GM18499 (cell line): ENCODE results near the gene CPSF7.
A peak's percentile ranks its signal among the peaks of the same experiment; 100 is the strongest.
"Not testable (repeated sequence)": the region's sequence is repeated elsewhere in the genome, so short reads cannot be mapped to it uniquely, and the experiment has no call there.

Source experiments
- ATAC-seq: cut with Tn5 transposase; IDR thresholded peaks from one replicate; pipeline ENCODE4 v1.9.1; 2021; ENCODE audit warnings: moderate number of reproducible peaks; ENCODE audit not compliant: insufficient read depth, unreplicated experiment

The CPSF7 gene

GRCh38 chr11:61442616-61443015 lies 12.8 kb upstream of the CPSF7 start:
- ATAC-seq = no peak

DNA sequence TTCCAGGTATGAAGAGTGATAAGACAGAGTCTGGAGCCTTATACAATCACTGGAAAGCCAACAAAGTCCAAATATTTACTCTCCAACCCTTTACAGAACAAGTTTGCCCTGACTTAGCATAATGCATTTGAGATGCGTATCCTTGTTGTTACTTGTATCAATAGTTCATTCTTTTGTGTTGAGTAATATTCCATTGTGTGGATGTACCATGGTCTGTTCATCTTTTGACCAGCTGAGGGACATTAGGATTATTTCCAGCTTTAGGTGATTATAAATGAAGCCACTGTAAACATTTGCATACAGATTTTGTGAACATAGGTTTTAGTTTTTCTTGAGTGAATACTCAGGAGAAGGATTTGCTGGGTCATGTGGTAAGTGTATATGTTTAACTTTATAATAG lies 9.8 kb upstream of the CPSF7 start:
- ATAC-seq = no peak

GRCh38 chr11:61437496-61437895 lies 7.7 kb upstream of the CPSF7 start:
- ATAC-seq = no peak

- ATAC-seq = not testable (repeated sequence)
Observed at GRCh38 chr11:61430839-61431238, 1.1 kb upstream of the CPSF7 start.

GRCh38 chr11:61429346-61429690 lies 457 bp downstream of the CPSF7 start:
- ATAC-seq = peak; percentile 35

GRCh38 chr11:61425367-61426131 lies 4.2 kb downstream of the CPSF7 start:
- no peak for ATAC-seq

DNA sequence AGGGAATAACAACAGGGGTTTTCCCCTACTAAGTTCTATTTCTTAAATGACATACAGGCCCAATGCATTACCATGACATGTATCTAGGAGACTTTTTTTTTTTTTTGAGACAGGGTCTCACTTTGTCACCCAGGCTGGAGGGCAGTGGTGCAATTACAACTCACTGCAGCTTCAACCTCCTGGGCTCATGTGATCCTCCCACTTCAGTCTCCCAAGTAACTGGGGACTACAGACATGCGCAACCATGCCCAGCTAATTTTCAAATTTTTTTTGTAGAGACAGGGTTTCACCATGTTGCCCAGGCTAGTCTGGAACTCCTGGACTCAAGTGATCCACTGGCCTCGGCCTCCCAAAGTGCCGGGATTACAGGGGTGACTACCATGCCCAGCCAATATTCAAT lies 7.5 kb downstream of the CPSF7 start:
- ATAC-seq = no peak

GRCh38 chr11:61418136-61418535 lies 11.6 kb downstream of the CPSF7 start:
- no peak for ATAC-seq

DNA sequence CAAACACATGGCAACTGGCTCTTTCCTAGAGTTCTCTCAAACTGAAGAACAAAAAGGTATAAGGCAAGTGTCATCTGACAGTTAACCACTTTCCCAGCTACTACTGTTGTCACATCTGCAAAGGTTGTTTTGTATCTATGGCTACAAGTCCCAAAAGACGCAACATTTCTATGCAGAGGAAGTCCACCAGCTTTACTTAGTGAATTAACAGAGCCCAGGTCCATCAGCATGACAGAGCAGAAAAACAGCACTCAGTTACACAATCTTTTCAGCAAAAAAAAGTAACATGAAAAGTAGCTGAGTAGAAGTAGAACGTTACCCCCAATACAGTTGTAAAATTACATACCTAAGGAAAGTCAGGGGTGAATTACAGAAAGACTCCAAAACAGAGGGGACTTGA lies 12.1 kb downstream of the CPSF7 start:
- no peak for ATAC-seq

DNA sequence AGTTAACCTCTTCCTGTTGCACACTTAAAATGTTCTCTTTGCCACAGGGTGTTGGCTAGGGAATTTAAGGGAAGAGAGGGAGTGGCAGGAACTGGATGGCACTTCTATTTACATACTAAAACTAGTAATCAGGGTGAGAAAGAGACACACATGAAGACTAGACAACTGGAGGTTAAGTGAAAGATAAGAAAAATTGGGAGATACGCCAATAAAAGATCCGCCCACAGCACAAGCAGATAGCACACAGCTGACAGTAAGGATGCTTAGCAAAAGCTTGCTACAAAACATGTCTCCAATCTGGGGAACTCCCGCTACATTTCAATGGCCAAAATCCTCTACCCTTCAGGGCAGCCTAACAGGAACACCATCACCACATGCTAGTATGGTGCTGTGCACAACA lies 12.8 kb downstream of the CPSF7 start:
- no peak for ATAC-seq

DNA sequence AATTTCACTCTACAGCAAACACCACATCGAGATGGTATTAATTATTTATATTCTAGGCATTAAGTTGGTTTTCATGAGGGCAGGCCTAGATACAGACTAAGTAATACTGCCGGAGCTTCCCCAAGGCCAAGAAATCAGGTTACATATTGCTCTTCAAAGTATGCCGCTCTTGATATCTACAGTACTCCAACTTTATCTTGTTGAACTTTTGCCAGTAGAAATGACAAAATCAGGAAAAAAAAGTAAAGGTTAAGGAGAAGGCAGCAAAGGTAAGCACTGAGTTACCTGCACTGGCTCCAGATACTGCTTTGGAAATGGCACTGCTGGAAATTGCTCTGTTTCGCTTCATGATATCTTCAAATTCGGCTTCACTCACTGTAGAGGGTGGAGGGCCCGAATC lies 14.4 kb downstream of the CPSF7 start:
- ATAC-seq = no peak

DNA sequence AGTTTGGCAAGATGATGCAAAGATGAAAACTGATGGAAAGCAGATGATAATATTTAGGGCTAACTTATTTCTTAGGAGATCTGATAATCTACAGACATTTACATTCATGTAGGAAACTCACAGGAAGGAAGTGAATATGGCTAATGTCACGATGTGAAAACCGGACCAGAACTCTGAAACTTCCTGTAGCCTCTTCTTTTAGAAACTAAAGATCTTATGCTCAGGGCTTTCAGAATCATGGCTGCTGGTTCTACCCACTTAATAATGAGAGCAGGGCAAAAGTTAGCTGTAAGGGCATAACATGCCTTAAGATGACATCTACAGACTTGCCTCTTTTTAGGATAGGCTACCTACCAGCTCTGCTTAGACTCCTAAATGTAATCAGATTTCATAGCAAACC lies 15.2 kb downstream of the CPSF7 start:
- ATAC-seq = no peak

DNA sequence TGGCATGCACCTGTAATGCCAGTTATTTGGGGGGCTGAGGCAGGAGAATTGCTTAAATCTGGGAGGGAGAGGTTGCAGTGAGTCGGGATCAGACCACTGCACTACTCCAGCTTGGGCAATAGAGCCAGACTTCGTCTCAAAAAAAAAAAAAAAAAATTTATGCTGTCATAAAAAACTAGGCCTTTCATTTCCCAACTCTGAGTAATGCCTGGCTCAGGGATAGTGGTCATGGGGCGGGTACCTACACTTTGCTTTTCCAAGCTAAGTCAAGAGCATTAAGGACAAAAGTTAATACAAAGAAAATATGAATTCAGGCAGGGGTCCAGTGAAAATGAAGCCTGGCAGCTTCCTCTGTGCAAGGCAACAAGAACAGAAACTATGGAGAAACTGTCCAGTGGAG lies 16.3 kb downstream of the CPSF7 start:
- no peak for ATAC-seq

- ATAC-seq = no peak
Observed at GRCh38 chr11:61411589-61411988, 18.2 kb downstream of the CPSF7 start.

DNA sequence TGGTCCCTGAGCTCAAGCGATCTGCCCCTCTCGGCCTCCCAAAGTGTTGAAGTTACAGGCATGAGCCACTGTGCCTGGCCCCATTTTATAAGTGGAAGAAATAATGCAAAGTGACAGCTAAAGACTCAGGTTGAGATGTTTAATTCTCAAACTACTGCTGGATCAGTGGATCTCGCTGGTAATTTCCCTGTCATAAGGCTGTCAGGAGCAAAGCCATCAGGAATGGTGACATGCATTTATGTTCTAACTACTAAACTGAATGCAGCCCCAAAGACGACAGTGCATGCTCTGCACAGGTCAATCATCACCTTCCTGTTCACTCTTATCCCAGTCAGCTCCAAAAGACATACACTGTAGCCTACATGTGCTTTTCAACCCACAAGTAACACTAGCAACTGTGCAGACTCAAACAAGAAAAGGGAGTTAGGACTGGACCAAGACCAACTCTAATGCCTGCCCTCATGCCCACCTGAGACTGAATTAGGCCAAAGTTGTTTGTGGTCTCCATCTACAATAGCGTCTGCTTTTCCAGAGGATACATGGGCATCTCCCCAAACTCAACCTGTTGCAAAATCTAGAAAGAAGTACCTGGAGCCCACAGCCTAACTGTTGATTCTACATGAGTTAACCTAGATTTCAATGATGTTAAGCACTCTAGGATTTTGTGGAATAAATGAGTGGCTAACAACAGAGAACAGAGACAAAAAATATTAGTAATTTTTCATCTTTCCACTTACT lies 22.6 kb downstream of the CPSF7 start:
- no peak for ATAC-seq

- no peak for ATAC-seq
Observed at GRCh38 chr11:61406067-61406466, 23.7 kb downstream of the CPSF7 start.

- ATAC-seq = no peak
Observed at GRCh38 chr11:61404641-61405040, 25.1 kb downstream of the CPSF7 start.

GRCh38 chr11:61404103-61404502 lies 25.7 kb downstream of the CPSF7 start:
- no peak for ATAC-seq

- ATAC-seq = no peak
Observed at GRCh38 chr11:61403658-61404057, 26.1 kb downstream of the CPSF7 start.

DNA sequence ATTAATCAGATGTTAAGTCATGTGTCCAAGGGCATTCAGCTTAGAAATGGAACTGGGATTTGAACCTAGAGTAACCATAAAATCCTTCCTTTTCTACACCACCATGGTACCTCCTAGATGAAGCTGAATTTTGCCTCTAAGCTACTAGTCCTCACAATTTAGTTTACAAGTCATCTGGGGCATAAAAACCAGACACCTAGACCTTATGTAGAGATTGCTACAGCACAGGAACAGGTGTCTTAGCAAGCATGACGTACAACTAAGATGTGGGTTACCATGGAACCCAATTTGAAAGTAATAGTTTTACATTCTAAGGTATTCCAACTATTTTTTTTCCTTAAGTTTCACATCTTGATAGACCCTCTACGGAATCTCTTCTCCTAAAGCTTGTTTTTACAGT lies 28.2 kb downstream of the CPSF7 start:
- no peak for ATAC-seq

GRCh38 chr11:61401173-61401572 lies 28.6 kb downstream of the CPSF7 start:
- no peak for ATAC-seq

DNA sequence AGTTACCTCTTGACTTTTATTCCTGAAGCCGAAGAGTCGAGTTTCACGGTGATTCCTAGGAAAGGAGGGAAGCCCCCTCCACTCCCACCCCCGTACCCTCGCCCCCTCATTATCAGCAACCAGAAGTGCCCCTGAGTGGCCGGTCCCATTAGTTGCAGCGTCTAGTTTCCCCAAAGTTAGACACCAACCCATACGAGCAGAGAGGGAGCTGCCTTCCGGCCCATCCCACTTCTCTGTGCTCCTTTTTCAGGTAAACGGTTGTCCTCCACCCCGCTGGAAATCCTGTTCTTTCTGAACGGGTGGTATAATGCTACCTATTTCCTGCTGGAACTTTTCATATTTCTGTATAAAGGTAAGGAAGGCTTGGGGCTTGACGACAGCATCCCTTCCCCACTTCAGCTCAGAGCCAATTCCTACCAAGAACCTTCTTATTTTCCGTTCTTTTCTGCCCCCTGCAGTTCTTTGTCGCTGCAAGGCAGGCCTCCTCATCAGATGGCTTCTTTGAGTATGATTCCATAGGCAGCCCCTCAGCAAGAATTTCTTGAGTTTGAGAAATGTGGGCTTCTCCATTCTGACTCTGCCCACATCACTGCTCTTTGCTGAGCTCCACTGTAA lies 36.7 kb downstream of the CPSF7 start:
- no peak for ATAC-seq
